NCI-H460 (cell line): ENCODE measurements around the gene ATF1. TPM values are rescaled to one million over a fixed set of nuclear protein-coding genes. Genes with fewer than 3 reads are reported as not detected.
"Not testable (repeated sequence)": the region's sequence is repeated elsewhere in the genome, so short reads cannot be mapped to it uniquely, and the experiment has no call there.

Experiments used
- DNase-seq: peaks from one replicate; pipeline ENCODE4 v3.0.0-alpha.2; 2016; ENCODE audit warnings: low read depth; ENCODE audit errors: extremely low read depth
- total RNA-seq: library from RNA; depleted of rRNA; stranded (reverse); fragments of >200 nt; shearing (Covaris generic); gene quantifications from 2 replicates; pipeline ENCODE4 v1.2.3, GENCODE V29; 2014

ATF1 gene
- total RNA-seq, 1 experiment from 2014 or later, result 71.8 TPM

- DNase-seq, result no peak
These were observed 26.2 kb downstream of the ATF1 start for GRCh38 chr12:50790081-50790480.

GRCh38 chr12:50799908-50800307 lies 36.0 kb downstream of the ATF1 start:
- no peak for DNase-seq

- no peak for DNase-seq
These were observed 39.5 kb downstream of the ATF1 start for GRCh38 chr12:50803230-50803875.

GRCh38 chr12:50806176-50806575 lies 42.3 kb downstream of the ATF1 start:
- no peak for DNase-seq

- DNase-seq, result not testable (repeated sequence)
These were observed 45.2 kb downstream of the ATF1 start for GRCh38 chr12:50809131-50809530.

GRCh38 chr12:50814921-50815320 lies 51.0 kb downstream of the ATF1 start:
- DNase-seq, result not testable (repeated sequence)

- no peak for DNase-seq
These were observed 56.3 kb downstream of the ATF1 start for GRCh38 chr12:50820177-50820576.

GRCh38 chr12:50822082-50822481 lies 58.2 kb downstream of the ATF1 start:
- DNase-seq, result no peak

GRCh38 chr12:50823724-50824123 lies 59.8 kb downstream of the ATF1 start:
- not testable (repeated sequence) for DNase-seq

- DNase-seq, result no peak
These were observed 61.0 kb downstream of the ATF1 start for GRCh38 chr12:50824914-50825313.

GRCh38 chr12:50825372-50825838 lies 61.5 kb downstream of the ATF1 start:
- peak; percentile 61 for DNase-seq

GRCh38 chr12:50828121-50828520 lies 64.2 kb downstream of the ATF1 start:
- no peak for DNase-seq

GRCh38 chr12:50828886-50829285 lies 65.0 kb downstream of the ATF1 start:
- DNase-seq, result no peak

- not testable (repeated sequence) for DNase-seq
These were observed 69.9 kb downstream of the ATF1 start for GRCh38 chr12:50833801-50834200.

GRCh38 chr12:50839042-50839441 lies 75.1 kb downstream of the ATF1 start:
- DNase-seq, result no peak

- no peak for DNase-seq
These were observed 77.0 kb downstream of the ATF1 start for GRCh38 chr12:50840809-50841487.

- DNase-seq, result no peak
These were observed 78.0 kb downstream of the ATF1 start for GRCh38 chr12:50841716-50842531.

- DNase-seq, result no peak
These were observed 79.0 kb downstream of the ATF1 start, which contains the start of gene TMPRSS12 for GRCh38 chr12:50842637-50843493. Gene TMPRSS12, plus strand, starts transcription at chr12:50842926. Its CDS starts 39 bp downstream, at chr12:50842965.

GRCh38 chr12:50845021-50845647 lies 81.2 kb downstream of the ATF1 start:
- no peak for DNase-seq

GRCh38 chr12:50848963-50849362 lies 85.1 kb downstream of the ATF1 start:
- no peak for DNase-seq
